SW 1271 (cell line): ENCODE data around the gene F8.

Experiments
- DNase-seq, 2 experiments: peaks; one replicate each; lab custom pipeline; 2025; lab: John Stamatoyannopoulos, UW

Gene F8

DNA sequence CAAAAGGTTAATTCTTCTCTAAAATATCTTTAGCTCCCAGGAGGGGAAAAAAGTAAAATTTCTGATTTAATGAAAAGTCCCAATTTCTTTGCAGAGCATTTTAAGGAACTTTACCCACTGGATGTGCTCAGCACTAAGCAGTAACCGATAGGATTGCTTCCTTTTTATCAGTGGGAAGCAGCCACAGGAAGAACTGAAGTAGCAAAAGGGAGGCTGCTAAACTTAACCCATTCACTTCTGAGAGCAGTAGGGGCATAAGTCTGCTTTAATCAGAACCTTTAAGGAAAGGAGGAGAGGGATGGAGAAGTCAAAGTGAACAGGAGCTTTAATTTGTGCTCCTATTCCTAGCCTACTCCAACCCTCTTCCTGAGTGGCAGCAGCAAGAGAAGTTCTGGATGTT lies at the start of gene F8:
F8 (minus strand) TSS at position 139 of the 400 bp plus-strand sequence. CDS start 171 bp downstream, outside the sequence.
- no peak for DNase-seq

DNA sequence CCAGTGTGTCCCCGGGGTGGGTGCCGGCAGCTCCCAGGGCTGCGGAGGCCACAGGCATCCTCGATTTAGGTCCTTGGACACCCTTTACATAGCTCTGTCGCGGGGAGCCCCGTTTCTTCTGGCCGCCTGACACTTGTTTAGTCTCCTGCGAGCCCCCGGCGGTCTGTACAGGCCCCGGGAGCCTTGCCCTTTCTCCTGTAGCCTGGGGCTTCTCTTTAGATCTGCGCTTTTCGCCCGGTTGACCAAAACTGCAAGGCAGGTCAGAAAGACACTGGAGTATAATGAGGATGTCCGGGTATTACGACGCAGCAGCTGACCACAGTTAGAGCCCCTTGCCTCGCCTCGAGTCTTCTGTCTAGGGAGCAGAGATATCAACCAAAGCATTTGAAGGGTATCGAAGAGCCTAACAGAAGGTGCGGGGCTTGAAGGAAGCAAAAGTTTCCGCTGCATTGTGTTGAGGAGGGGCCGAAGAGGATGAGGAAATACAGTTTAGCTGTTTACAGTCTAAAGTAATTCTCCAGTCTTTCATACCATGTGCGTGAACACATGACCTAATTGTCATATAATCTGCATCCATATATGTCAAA lies 49.3 kb upstream of the F8 start:
- no peak for DNase-seq

DNA sequence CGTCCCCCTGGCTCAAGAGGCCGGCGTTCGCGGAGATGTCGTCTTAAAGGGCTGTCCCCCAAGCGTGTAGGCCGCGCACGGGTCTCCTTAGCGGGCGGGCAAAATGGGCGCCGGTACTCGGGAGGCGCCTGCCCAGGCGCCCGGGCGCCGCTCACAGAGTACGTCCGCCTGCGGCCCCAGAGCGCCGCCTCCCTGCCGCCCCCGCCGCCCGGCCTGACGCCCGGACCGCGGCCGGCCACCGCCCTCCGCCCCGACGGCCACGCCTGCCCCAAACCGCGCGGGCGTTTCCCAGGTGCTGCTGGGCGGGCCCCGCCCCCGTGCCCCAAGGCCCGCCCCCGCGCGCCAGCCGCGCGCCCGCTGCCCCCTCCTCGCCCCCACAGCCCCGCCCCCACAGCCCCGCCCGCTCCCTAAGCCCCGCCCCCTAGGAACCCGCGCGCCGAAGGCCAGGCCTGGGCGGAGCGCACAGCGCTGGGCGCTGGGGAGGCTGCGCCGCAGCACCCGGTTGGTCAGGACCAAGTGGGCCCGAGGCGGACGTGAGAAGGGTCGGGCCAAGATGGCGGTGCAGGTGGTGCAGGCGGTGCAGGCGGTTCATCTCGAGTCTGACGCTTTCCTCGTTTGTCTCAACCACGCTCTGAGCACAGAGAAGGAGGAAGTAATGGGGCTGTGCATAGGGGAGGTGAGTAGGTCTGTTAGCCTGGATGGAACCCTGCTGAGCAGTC lies 48.6 kb upstream of the F8 start, which contains the start of the genes BRCC3, CMC4 and MTCP1:
BRCC3 (plus strand) TSS at position 534 of the 719 bp plus-strand sequence; CDS start at position 554, 20 bp downstream.
CMC4 (minus strand) TSS at position 162 of the 719 bp plus-strand sequence. CDS start 7,113 bp downstream, outside the sequence.
MTCP1 (minus strand) TSS at position 162 of the 719 bp plus-strand sequence. CDS start 5,126 bp downstream, outside the sequence.
- peak; percentile 76 to 82 for DNase-seq

DNA sequence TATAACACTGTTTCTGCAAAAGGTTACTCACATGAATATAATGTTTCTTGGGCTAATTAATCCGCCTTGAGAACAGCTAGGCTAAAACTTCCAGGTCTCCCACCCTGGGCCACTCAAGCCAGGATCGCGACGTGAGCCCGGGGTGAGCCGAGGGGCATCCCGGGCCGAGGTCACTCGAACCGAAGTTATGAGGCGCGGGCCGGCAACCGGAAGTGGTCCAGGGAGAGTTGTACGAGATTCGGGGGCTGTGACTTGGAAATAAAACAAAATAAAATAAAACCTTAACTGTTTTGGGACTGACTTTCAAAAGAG lies 48.1 kb upstream of the F8 start:
- DNase-seq: no peak

DNA sequence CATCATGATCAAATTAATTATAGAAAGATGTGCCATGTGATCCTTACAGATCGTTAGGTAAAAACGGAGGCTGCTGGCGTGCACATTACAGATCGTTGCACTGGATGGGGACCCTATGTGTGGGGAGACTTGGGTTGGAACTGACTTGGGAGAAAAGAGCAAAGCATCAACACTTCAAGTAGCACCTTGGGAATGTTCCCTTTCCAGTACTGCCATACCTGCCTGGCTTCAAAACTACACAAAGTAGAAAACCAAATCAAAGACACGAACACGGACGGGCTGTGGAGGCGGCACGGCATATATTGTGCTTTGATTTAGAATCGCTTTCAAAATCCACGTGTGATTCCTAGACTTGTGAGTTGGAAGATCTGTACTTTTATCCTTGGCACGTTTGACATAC lies 47.5 kb upstream of the F8 start:
- DNase-seq: peak in 1 of 2 experiments; percentile 7

DNA sequence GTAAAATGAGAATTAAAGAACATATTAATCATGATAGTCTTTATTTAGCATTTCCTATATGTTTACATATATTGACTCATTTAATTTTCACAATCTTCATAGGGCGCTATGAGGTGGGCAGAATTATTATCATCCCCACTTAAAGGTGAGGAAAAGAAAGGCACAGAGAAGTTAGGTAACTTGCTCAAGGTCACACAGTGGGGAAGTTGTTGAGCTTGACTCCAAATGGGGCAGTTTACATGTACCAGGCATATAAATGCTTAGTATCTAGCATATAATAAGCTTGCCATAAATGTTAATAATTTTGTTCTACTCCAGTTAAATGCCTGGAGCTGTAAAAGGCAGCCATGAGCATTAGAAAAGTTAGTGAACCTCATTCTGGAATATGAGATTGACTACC lies 46.9 kb upstream of the F8 start:
- no peak for DNase-seq

DNA sequence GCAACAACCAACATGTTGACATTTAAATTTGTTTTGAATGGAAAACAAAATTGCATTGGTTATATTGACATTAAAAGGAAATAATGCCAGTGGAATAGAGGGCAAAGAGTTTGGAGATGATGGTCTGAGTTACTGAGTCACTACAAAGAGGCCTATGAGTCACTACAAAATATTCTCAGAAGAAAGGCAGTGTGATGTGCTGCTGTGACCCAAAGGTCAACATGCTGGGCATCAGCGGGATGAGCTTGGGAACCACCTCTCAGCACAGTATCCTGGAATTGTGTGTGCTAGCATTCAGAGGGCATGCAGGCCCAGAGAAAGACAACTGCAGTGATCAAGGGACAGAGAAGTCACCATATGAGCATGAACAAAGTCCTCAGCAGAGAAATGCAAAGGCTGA lies 45.6 kb upstream of the F8 start:
- DNase-seq: peak; percentile 17 to 68

DNA sequence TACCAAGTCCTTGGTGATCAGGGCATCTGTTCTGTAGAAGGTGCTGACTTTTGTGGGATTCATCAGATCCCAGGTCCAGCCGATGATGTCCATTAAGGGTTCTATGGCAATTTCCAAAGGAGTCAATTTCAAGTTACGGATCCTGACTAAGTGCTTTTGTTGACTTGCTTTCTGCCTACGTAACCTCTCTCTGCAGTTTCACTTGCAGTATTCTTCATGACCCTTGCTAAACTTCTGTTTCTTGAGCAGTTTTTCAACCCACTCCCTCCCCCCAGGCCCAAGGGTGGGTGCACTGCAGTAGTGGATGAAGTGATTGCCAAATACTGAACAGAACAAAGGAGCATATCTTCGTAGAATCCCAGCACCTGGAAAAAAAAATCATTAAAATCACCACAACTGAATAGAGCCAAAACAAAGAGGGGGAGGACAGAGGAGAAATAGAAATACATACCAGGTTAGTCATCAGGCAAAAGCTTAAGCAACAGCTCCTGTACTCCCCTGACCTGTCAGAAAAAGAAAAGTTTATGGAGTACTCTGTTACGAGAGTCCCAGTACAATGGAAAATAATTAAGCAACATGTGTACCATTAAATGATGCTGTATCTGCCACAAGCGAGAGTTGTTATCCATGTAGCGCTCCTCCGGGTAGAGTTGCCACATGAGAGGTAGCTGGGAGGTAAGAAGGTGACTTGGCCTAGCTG lies 42.7 kb upstream of the F8 start:
- DNase-seq: no peak

DNA sequence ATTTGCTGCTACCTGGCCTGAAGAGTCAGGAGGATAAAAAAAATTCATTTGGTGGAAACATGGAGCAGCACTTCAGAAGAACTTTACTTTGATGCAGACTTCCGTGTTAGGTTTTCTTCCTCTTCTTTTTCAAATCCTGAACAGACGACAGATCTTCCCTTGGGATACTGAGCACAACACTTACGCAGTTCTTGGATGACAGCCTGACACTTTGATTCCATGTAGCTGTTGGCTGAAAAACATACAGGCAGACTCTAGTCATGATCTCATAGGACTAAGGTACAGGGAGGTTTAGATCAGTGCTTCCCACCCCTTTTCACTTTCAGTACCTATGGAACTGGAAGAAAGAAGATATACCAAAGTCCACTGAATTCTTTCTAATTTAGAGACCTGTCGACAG lies 39.2 kb upstream of the F8 start:
- DNase-seq: no peak

DNA sequence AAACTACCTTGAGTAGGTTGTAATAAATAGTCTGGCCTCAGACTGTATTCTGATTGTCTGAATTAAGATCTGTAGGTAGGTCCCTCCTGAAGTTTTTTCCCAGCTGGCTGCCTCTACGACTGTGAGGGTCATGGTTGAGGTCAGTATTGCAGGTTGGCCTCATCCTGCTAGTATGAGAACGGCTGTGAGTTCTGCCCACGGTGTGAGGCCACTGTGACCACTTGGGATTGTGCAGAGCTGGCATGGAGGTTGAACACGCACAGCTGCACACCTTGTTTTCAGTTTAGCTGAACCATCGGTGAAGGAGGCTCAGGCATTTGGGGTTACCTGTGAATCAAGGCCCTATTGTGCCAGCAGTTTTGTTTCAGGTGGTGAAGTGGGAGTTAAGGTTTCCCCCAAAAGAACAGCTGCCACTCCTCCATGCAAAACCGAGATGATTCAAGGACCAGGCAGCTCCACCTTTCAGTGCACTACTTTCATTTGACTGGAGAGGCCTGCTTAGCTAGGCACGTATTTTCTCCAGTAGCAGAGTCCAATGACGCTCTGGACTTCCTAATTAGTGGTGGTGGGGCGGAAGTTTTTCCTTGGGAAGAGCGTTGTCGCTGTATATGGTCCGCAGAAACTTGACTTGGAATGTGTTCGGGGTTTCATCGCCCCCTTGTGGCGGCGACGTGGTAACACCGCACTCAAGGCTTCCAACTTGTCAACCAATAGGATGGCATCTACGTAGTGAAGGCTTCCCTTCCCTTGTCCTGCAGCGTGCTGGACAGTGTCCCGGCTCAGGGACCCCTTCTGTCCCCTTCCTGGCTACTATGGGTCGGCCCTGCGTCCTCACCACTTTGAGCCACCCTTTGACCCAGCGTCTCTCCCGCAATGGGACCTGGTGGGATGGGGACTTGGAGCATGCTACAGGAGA lies 34.6 kb upstream of the F8 start:
- DNase-seq: peak in 1 of 2 experiments; percentile 23

DNA sequence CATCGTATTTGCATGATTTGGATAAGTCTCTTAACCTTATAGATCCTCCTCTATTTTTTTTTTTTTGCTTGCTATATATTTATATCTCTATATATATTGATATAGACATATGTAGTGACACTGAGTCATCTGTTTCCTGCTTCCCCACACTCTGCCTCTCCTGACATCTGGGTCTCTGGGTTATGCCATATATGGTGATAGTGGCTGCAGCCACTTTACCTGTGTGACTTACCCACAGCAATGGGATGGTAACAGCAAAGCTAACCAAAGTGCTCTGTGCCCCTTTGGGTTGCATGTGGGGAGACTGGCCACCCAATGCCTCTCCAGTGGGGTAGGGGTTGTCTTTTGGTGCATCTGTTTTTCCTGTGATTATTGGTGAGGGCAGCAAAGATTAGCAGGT lies 33.9 kb upstream of the F8 start:
- DNase-seq: no peak

DNA sequence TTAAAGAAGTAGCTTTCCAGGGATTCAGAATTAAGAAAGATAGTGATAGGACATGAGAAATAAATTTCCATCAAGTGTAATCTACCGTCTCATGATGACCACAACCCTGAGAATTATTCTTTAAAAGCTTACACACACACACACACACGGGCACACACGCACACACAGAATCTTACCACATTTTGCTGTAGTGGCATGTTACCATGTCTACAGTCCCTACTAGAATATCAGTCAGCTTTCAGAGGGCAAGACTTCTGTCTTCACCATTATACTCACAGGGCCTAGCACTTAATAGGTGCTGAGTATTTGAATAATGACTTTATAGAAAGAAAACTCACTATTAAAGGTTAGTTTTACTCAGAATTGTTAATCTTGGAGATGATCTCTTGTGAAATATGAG lies 33.0 kb upstream of the F8 start:
- DNase-seq: no peak

DNA sequence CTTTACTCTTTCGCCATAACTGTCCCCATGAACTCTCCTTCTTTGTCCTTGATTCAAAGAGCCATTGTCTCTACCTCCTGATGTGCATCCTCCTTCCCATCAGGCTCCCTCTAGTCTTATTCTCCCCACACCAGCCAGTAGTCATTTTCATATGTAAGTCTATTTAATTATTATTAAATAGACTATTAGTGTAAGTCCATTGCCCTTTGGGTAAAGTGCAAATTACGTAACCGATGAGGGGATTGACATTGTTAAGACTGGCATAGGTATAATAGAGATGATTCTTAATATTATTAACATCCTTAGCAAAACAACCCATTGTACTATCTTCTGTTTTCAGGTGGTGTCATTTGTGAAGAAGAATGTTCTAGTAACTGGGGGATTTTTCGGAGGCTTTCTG lies 31.7 kb upstream of the F8 start:
- DNase-seq: no peak

DNA sequence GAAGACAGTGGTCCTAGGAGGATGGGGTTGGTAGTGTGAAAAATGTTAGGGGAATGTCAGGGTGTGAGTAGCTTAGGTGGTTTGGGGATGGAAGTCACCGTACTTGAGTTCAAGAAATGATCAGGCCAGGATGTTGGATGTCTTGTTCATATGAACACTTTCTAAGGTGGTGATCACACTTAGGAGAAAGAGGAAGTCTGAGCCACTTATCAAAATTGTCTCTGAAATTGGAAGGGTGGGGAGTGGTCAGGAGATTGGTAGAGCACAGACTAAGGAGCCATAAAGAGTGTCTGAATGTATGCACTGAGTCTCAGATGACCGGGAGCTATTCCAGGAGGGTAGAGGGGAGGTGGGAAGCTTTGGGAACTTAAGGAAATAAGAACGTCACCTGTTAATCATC lies 31.1 kb upstream of the F8 start:
- no peak for DNase-seq

DNA sequence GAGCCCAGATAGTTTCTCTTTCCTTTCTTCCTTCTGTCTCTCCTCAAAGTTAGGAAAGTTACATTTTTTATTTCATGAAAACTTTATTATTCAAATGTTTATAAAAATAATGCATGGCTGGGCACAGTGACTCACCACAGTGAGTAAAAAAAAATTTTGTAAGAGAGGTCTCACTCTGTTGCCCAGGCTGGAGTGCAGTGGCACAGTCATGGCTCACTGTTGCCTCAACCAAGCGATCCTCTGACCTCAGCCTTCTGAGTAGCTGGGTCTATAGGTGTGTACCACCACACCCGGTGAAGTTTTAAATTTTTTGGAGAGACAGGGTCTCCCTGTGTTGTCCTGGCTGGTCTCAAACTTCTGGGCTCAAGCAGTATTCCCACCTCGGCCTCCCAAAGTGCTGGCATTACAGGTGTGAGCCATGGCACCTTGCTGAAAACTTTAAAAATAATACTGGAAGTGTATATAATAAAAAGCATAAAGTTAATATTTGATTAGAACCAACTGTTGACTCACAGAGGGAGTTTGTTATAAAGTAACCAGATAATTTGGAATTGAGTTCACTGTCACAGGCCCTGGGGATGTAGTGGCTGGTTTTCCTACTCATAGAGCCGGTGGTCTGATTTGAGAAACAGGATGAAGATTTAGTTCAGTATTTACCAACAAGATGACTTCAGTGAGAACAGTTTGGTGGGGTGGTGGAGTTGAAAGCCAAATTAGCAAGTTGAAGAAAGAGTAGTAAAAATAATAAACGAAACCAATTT lies 30.4 kb upstream of the F8 start:
- DNase-seq: no peak

DNA sequence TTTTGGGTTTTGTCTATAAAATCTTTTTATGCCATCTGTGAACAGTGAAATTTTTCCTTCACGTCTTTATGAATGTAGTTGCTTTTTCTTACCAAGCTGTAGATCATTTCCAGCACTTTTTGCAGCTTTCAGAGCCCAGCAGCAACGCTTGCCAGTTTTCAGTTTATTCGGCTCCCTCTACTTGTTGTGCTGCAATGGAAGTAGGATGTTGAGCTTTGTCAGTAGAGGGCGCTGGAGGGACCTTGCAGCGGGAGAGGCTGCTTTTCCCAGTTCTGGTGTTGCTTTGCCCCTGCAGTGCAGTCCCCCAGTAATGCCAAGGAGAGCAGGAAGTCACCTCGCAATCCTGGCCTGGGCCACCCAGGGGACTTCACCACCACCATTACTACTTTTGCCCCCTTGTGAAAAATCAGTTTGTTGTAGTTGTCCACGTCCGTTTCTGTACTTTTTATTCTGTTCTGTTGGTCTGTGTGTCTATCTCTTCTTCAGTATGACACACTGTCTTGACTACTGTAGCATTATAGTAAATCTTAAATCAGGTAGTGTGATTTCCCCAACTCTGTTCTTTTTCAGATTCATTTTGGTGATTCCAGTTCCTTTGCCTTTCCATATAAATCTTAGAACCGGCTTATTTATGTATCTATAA lies 26.6 kb upstream of the F8 start:
- peak in 1 of 2 experiments; percentile 14 for DNase-seq

DNA sequence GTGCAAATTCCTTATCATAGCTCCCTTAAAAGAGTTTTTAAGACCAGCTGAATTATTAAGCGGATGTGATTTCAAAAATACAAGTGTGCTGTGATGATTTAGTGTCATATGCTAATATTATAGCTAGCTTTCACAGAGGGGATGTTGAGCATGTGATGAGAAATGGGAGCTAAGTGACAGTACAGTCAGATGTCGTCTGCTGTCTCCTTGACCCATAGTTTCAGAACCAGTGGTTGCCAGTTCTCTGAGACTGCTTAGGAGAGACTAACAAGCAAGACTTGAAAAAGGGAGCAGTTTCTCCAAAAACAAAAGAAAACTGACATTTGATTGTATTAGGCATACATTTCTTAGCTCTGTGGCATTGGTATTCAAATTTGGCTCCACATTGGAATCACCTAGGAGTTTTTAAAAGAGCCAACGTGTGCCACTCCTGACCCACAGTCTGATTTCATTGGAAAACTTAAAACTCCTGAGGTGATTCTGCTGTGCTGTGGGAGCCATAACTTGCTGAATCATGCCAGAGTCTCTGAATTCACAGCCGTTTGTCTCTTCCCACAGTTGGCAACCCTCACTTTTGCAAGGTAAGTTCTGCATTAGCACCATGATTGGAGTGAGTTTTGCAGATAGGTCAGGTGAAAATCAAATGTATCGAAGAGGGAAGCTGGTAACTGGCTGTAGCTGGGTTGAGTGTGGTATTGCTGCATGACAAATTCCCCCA lies 24.4 kb upstream of the F8 start:
- DNase-seq: no peak

DNA sequence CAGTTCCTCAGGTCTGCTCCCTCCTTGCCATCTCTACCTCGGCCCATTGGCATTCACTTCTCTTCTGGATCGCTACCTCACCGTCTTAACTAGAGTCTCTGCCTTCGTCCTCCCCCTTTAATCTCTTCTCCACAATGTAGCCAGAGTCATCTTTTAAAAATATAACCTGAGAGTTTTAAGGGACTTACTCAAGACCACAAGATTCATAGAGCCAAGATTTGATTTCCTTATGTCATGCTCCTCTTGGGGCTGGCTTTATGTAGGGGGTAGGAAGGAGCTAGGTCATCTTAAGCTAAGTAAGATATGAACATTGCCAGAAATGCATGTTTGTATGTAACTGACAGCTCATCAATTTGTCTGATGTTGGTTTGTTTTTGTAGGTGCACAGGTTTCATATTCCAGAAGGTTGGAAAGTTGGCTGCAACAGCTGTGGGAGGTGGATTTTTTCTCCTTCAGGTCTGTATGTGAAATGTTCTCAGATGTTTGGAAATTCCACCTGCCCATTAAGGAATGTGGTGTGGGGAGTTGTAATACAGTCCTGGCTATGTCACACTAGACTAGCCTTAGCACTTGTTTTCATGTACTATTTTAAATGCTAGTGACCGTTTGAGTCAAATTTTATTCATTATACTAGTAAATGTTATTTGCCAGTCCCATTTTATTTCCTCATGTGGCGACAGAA lies 23.7 kb upstream of the F8 start:
- DNase-seq: no peak

DNA sequence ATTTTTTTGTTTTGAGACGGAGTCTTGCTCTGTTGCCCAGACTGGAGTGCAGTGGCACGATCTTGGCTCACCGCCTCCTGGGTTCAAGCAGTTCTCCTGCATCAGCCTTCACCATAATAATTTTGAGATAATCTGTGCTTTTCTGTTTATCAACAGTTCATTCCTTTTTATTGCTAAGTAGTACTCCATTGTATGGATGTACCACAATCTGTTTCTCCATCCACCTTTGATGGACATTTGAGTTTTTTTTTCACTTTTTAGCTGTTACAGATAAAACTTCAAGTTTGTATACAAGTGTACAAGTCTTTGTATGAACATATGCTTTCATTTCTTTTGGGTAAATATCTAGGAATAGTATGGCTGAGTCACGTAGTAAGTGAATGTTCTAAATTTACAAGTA lies 13.2 kb upstream of the F8 start:
- no peak for DNase-seq

DNA sequence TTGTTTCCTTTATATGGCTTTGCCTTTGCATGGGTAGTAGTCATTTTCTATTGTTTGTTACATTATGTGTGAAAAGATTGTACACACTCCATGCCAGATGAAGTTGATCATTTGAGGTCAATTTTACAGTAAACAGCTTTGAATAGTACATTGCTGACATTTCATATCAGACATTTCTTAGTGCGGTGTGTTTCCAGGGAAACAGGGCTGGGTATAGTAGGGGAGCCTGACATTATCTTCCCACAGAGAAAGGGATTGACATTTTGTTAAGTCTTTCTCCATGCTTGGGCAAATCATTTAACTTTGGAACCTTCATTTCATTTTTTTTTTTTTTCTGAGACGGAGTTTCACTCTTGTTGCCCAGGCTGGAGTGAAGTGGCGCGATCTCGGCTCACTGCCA lies 9.1 kb upstream of the F8 start:
- no peak for DNase-seq
